Lung (tissue), 12 donors: ENCODE measurements around the gene GPR183. TPM values are rescaled to one million over a fixed set of nuclear protein-coding genes. Genes with fewer than 3 reads are reported as not detected.

Experiments
- ATAC-seq: fragments of 200-7000 bp; cut with Tn5 transposase; one replicate; pipeline ENCODE4 v1.9.1; 2020; ENCODE audit warnings: moderate number of reproducible peaks; ENCODE audit not compliant: insufficient read depth, low FRiP score
- DNase-seq, 3 donors: peaks; one replicate each; pipeline ENCODE4 v3.0.0-alpha.2; 2013 to 2017
- H3K27ac ChIP-seq, 2 donors: one replicate each; pipeline ENCODE4 v1.5.1; 2013; ENCODE audit warnings: mild to moderate bottlenecking in 2 of 2, moderate library complexity in 2 of 2, control low read depth in 1 of 2, inconsistent platforms in 1 of 2, low read depth in 1 of 2, low read length in 1 of 2
- H3K27me3 ChIP-seq, 3 donors: one replicate each; pipeline ENCODE4 v1.5.1; 2013; ENCODE audit warnings: low read length in 2 of 3; ENCODE audit not compliant: control insufficient read depth in 3 of 3, insufficient read depth in 3 of 3
- H3K36me3 ChIP-seq, 4 donors: one replicate each; pipeline ENCODE4 v1.5.1; 2013; ENCODE audit warnings: low read length in 4 of 4, mild to moderate bottlenecking in 1 of 4, moderate library complexity in 1 of 4; ENCODE audit not compliant: control insufficient read depth in 4 of 4, insufficient read depth in 4 of 4
- H3K4me1 ChIP-seq, 5 donors: one replicate each; pipeline ENCODE4 v1.5.1; 2013; ENCODE audit warnings: low read length in 5 of 5, mild to moderate bottlenecking in 2 of 5, moderate library complexity in 1 of 5; ENCODE audit not compliant: control insufficient read depth in 5 of 5, insufficient read depth in 5 of 5
- H3K4me3 ChIP-seq: one replicate; pipeline ENCODE4 v1.5.1; 2013; ENCODE audit warnings: mild to moderate bottlenecking, control low read depth, moderate library complexity
- H3K9ac ChIP-seq, 2 donors: one replicate each; pipeline ENCODE4 v1.5.1; 2013; ENCODE audit warnings: low read length in 2 of 2, control low read depth in 1 of 2; ENCODE audit not compliant: insufficient read depth in 1 of 2
- H3K9me3 ChIP-seq, 4 donors: one replicate each; pipeline ENCODE4 v1.5.1; 2013; ENCODE audit warnings: low read length in 3 of 4, mild to moderate bottlenecking in 1 of 4, moderate library complexity in 1 of 4; ENCODE audit not compliant: control insufficient read depth in 4 of 4, insufficient read depth in 3 of 4
- WGBS, 2 donors: extraction: QIAGEN DNeasy Blood & Tissue Kit; methylation state at CpG; one replicate each; pipeline ENCODE4 v1.1.7; 2013; 5-methylcytosine and 5-hydroxymethylcytosine counted together
- polyA plus RNA-seq, 2 donors: library from polyadenylated mRNA; stranded (reverse); fragments of 200-250 nt; gene quantifications; one replicate each; pipeline ENCODE4 v1.2.1, GENCODE V29; 2013
- total RNA-seq, 2 donors: library from RNA; depleted of rRNA in 1 of 2; stranded (reverse); fragments of >200 nt in 1 of 2; gene quantifications; one replicate each; pipeline ENCODE4 v1.2.1, GENCODE V29; 2014 to 2021
- TF ChIP-seq, protein P1 (sequence below): IDR thresholded peaks from 2 replicates; pipeline ENCODE4 v1.5.1; 2012; ENCODE audit warnings: mild to moderate bottlenecking; ENCODE audit errors: control extremely low read depth, extremely low read depth
- donor health status: control.
- donor health status: control.
- donor health status: Bipolar disorder and iron deficiency.
- donor health status: healthy.
- donor health status: DM: yes; HTN: yes; CAD: no.

GPR183 gene
- total and polyA plus RNA-seq, 4 donors, result 6.3 to 38.3 (median 16.0) TPM

GRCh38 chr13:99256283-99256682, 50.9 kb downstream of the GPR183 start:
- H3K4me3 ChIP-seq, result no peak overlapping the region
- peaks cover 0 to 4% (median 0%) of the 10 kb centered on the region in 5 donors for H3K4me1 ChIP-seq
- H3K9me3 ChIP-seq, result no peaks in the 10 kb centered on the region
- H3K27ac ChIP-seq, result no peak overlapping the region
- no peaks in the 10 kb centered on the region for H3K27me3 ChIP-seq
- H3K9ac ChIP-seq, result no peak overlapping the region
- TF ChIP-seq, protein P1, sequence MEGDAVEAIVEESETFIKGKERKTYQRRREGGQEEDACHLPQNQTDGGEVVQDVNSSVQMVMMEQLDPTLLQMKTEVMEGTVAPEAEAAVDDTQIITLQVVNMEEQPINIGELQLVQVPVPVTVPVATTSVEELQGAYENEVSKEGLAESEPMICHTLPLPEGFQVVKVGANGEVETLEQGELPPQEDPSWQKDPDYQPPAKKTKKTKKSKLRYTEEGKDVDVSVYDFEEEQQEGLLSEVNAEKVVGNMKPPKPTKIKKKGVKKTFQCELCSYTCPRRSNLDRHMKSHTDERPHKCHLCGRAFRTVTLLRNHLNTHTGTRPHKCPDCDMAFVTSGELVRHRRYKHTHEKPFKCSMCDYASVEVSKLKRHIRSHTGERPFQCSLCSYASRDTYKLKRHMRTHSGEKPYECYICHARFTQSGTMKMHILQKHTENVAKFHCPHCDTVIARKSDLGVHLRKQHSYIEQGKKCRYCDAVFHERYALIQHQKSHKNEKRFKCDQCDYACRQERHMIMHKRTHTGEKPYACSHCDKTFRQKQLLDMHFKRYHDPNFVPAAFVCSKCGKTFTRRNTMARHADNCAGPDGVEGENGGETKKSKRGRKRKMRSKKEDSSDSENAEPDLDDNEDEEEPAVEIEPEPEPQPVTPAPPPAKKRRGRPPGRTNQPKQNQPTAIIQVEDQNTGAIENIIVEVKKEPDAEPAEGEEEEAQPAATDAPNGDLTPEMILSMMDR, result no peak
- 76 to 79% methylated on average over 2 of the region's 2 CpGs for WGBS, 2 donors
- peaks cover 5 to 11% (median 8%) of the 10 kb centered on the region in 4 donors for H3K36me3 ChIP-seq
- ATAC-seq (no peak), DNase-seq (no peak)

- H3K36me3 ChIP-seq, result peaks cover 5 to 11% (median 8%) of the 10 kb centered on the region in 4 donors
- no peak overlapping the region for H3K27ac ChIP-seq
- DNase-seq (no peak), ATAC-seq (no peak)
- no peaks in the 10 kb centered on the region for H3K27me3 ChIP-seq
- no peaks in the 10 kb centered on the region for H3K9me3 ChIP-seq
- TF ChIP-seq, protein P1, result no peak
- H3K9ac ChIP-seq, result no peak overlapping the region
- H3K4me3 ChIP-seq, result no peak overlapping the region
- peaks cover 0 to 4% (median 0%) of the 10 kb centered on the region in 5 donors for H3K4me1 ChIP-seq
- 90 to 95% methylated on average over 10 of the region's 10 CpGs for WGBS, 2 donors
Measured at GRCh38 chr13:99255271-99255670, 51.9 kb downstream of the GPR183 start.

DNA sequence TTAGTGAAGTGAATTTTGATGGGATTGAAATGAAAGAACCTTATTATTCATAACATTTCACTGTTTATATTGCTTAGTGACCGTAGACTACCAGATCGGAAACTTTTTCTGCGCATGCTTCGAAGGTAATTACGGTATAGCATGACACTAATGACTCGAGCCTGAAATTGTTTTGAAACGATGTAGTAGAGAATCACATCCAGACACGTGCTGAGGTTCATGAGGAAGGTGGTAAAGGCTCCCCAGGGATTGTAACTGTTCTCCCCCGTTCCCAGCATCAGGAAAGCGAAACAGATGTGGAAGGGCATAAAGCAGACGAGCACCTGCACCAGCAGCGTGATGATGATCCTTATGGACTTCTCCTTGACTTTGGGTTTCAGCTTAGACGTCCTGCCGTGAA, 52.4 kb downstream of the GPR183 start:
- no peaks in the 10 kb centered on the region for H3K27me3 ChIP-seq
- TF ChIP-seq, protein P1, result no peak
- no peak overlapping the region for H3K9ac ChIP-seq
- H3K9me3 ChIP-seq, result no peaks in the 10 kb centered on the region
- H3K27ac ChIP-seq, result no peak overlapping the region
- peaks cover 3 to 9% (median 6%) of the 10 kb centered on the region in 4 donors for H3K36me3 ChIP-seq
- H3K4me1 ChIP-seq, result peaks cover 0 to 4% (median 0%) of the 10 kb centered on the region in 5 donors
- DNase-seq (no peak), ATAC-seq (no peak)
- no peak overlapping the region for H3K4me3 ChIP-seq
- WGBS, 2 donors, result 93 to 95% methylated on average over 14 of the region's 14 CpGs

- no peak overlapping the region for H3K9ac ChIP-seq
- H3K9me3 ChIP-seq, result no peaks in the 10 kb centered on the region
- TF ChIP-seq, protein P1, result no peak
- no peak overlapping the region for H3K27ac ChIP-seq
- ATAC-seq (no peak), DNase-seq (no peak)
- peaks cover 0 to 3% (median 0%) of the 10 kb centered on the region in 5 donors for H3K4me1 ChIP-seq
- H3K36me3 ChIP-seq, result peaks cover 4 to 10% (median 9%) of the 10 kb centered on the region in 4 donors
- H3K27me3 ChIP-seq, result no peaks in the 10 kb centered on the region
- WGBS, 2 donors, result 47 to 76% methylated on average over 4 of the region's 4 CpGs
- H3K4me3 ChIP-seq, result no peak overlapping the region
Measured at GRCh38 chr13:99251921-99252320, 55.3 kb downstream of the GPR183 start.
